HEK293 (cell line): ENCODE measurements around the gene ZNF214.

Experiments
- CTCF ChIA-PET: fragments of 350-600 bp; formaldehyde crosslinking; extraction: SDS; loops from one replicate; lab custom pipeline; 2021; ENCODE audit warnings: antibody characterized with exemption; lab: Yijun Ruan, JAX
- POLR2A ChIA-PET: fragments of 300-600 bp; formaldehyde crosslinking; extraction: SDS; loops from one replicate; lab custom pipeline; 2020; ENCODE audit warnings: antibody characterized with exemption, inconsistent platforms; lab: Yijun Ruan, JAX
- H3K27ac ChIP-seq: fragments of 200-500 bp; sonication (Bioruptor generic); 2 replicates; pipeline ENCODE4 v1.5.1; 2014; ENCODE audit warnings: low read depth, low read length, control low read depth, inconsistent platforms; ENCODE audit errors: extremely low read depth
- H3K36me3 ChIP-seq, 2 experiments: fragments of 200-500 bp in 1 of 2; sonication (Bioruptor generic) in 1 of 2; 1 replicate in 1 of 2; 2 replicates in 1 of 2; pipeline ENCODE4 v1.5.1; 2014 to 2017; ENCODE audit warnings: inconsistent platforms in 2 of 2, low read length in 2 of 2; ENCODE audit not compliant: control insufficient read depth in 2 of 2, insufficient read depth in 1 of 2
- H3K4me1 ChIP-seq: fragments of 200-500 bp; sonication (Bioruptor generic); 2 replicates; pipeline ENCODE4 v1.5.1; 2014; ENCODE audit warnings: mild to moderate bottlenecking, low read length, inconsistent platforms; ENCODE audit not compliant: control insufficient read depth, insufficient read depth
- H3K4me3 ChIP-seq: 2 replicates; pipeline ENCODE4 v1.5.1; 2011; ENCODE audit warnings: low read depth, mild to moderate bottlenecking, control low read depth, low read length, moderate library complexity
- H3K9me3 ChIP-seq: fragments of 200-500 bp; sonication (Bioruptor generic); 2 replicates; pipeline ENCODE4 v1.5.1; 2014; ENCODE audit warnings: low read depth, low read length, inconsistent platforms; ENCODE audit not compliant: control insufficient read depth, insufficient read depth
- GLIS2 ChIP-seq: fragments of 450-650 bp; formaldehyde crosslinking; IDR thresholded peaks from 2 replicates; pipeline ENCODE4 v1.5.1; 2016; ENCODE audit warnings: missing biosample characterization, missing genetic modification characterization
- KLF16 ChIP-seq: fragments of 450-650 bp; formaldehyde crosslinking; IDR thresholded peaks from 2 replicates; pipeline ENCODE4 v1.5.1; 2017; ENCODE audit warnings: missing biosample characterization, missing genetic modification characterization
- MEIS1 ChIP-seq: sonication (generic); formaldehyde crosslinking; IDR thresholded peaks from 2 replicates; pipeline ENCODE4 v1.8.1; 2022; ENCODE audit warnings: missing genetic modification reagents, mild to moderate bottlenecking, borderline replicate concordance
- OSR2 ChIP-seq: fragments of 450-650 bp; formaldehyde crosslinking; IDR thresholded peaks from 2 replicates; pipeline ENCODE4 v1.5.1; 2016; ENCODE audit warnings: missing biosample characterization, missing genetic modification characterization
- SP7 ChIP-seq: fragments of 450-650 bp; formaldehyde crosslinking; IDR thresholded peaks from 2 replicates; pipeline ENCODE4 v1.5.1; 2016; ENCODE audit warnings: missing biosample characterization, missing genetic modification characterization
- ZBTB11 ChIP-seq: fragments of 450-650 bp; formaldehyde crosslinking; conservative IDR thresholded peaks from 2 replicates; pipeline ENCODE4 v1.5.1; 2016; ENCODE audit warnings: low read depth, missing biosample characterization, missing genetic modification characterization
- ZEB2 ChIP-seq: fragments of 450-650 bp; formaldehyde crosslinking; IDR thresholded peaks from 2 replicates; pipeline ENCODE4 v1.5.1; 2016; ENCODE audit warnings: missing biosample characterization, missing genetic modification characterization
- ZFP69B ChIP-seq: fragments of 450-650 bp; formaldehyde crosslinking; IDR thresholded peaks from 2 replicates; pipeline ENCODE4 v1.5.1; 2016; ENCODE audit warnings: missing biosample characterization, missing genetic modification characterization
- ZNF146 ChIP-seq: fragments of 450-650 bp; formaldehyde crosslinking; IDR thresholded peaks from 2 replicates; pipeline ENCODE4 v1.5.1; 2016; ENCODE audit warnings: missing biosample characterization, missing genetic modification characterization
- ZNF184 ChIP-seq: fragments of 450-650 bp; IDR thresholded peaks from 2 replicates; pipeline ENCODE4 v1.5.1; 2018; ENCODE audit warnings: missing biosample characterization, mild to moderate bottlenecking, missing genetic modification characterization
- ZNF24 ChIP-seq: fragments of 450-650 bp; formaldehyde crosslinking; IDR thresholded peaks from 2 replicates; pipeline ENCODE4 v1.5.1; 2016; ENCODE audit warnings: missing biosample characterization, missing genetic modification characterization
- ZNF311 ChIP-seq: fragments of 450-650 bp; formaldehyde crosslinking; IDR thresholded peaks from 2 replicates; pipeline ENCODE4 v1.5.1; 2017; ENCODE audit warnings: missing biosample characterization, missing genetic modification characterization, borderline replicate concordance
- ZNF398 ChIP-seq: fragments of 450-650 bp; formaldehyde crosslinking; IDR thresholded peaks from 2 replicates; pipeline ENCODE4 v1.5.1; 2017; ENCODE audit warnings: missing biosample characterization, missing genetic modification characterization
- ZNF404 ChIP-seq: fragments of 450-650 bp; formaldehyde crosslinking; IDR thresholded peaks from 2 replicates; pipeline ENCODE4 v1.5.1; 2017; ENCODE audit warnings: missing biosample characterization, missing genetic modification characterization
- ZNF510 ChIP-seq: fragments of 450-650 bp; formaldehyde crosslinking; IDR thresholded peaks from 2 replicates; pipeline ENCODE4 v1.5.1; 2018; ENCODE audit warnings: mild to moderate bottlenecking, missing genetic modification characterization, missing biosample characterization; ENCODE audit not compliant: insufficient replicate concordance
- ZNF623 ChIP-seq: fragments of 450-650 bp; formaldehyde crosslinking; IDR thresholded peaks from 2 replicates; pipeline ENCODE4 v1.5.1; 2016; ENCODE audit warnings: missing biosample characterization, missing genetic modification characterization

The ZNF214 gene

GRCh38 chr11:7016011-7016410, 4.1 kb downstream of the ZNF214 start (continued):
- no peak for TF ChIP-seq ZBTB11 (tag by site-specific recombination)
- TF ChIP-seq MEIS1 (CRISPR knock-in tag), result no peak
- TF ChIP-seq ZNF311 (tag by site-specific recombination), result no peak
- TF ChIP-seq ZNF398, result no peak
- no peak for TF ChIP-seq SP7 (tag by site-specific recombination)
- no peak for TF ChIP-seq OSR2 (tag by site-specific recombination)
- TF ChIP-seq ZNF184, result no peak
- no peak for TF ChIP-seq ZNF24 (tag by site-specific recombination)
- no peak for TF ChIP-seq GLIS2 (tag by site-specific recombination)

GRCh38 chr11:7014118-7014517, 6.0 kb downstream of the ZNF214 start:
- H3K9me3 ChIP-seq, result no peaks in the 10 kb centered on the region
- H3K27ac ChIP-seq, result no peak overlapping the region
- ChIA-PET CTCF (no interaction called here), POLR2A (no interaction called here)
- no peaks in the 10 kb centered on the region for H3K36me3 ChIP-seq
- H3K4me3 ChIP-seq, result no peak overlapping the region
- no peaks in the 10 kb centered on the region for H3K4me1 ChIP-seq
- TF ChIP-seq ZNF146 (tag by site-specific recombination), result 0 out of 2 replicates have a peak, but pooled peaks have one; percentile 29
- TF ChIP-seq KLF16 (tag by site-specific recombination), result no peak
- TF ChIP-seq ZFP69B (tag by site-specific recombination), result no peak
- TF ChIP-seq ZNF510, result no peak

DNA sequence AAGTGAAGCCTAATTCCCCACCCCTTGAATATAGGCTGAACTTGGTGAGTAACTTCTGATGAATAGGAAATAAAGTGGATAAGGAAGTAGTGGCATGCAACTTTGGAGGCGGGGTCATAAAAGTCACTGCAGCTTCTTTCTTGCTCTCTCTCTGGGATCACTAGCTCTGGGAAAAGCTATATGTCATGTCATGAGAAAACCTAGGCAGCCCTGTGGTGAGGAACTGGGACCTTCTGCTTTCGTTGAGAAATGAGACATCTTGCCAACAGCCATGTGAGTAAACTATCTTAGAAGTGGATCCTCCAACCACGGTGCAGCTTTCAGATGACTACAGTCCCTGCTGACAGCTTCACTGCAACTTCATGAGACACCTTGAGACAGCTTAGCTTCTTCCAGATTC, 15.7 kb downstream of the ZNF214 start:
- H3K4me3 ChIP-seq, result no peak overlapping the region
- no peak overlapping the region for H3K27ac ChIP-seq
- ChIA-PET POLR2A (no interaction called here), CTCF (no interaction called here)
- no peaks in the 10 kb centered on the region for H3K9me3 ChIP-seq
- H3K36me3 ChIP-seq, result peaks cover 0 to 21% of the 10 kb centered on the region in 2 experiments; a peak in 1 of 3 replicates
- no peaks in the 10 kb centered on the region for H3K4me1 ChIP-seq
- no peak for TF ChIP-seq ZNF184

DNA sequence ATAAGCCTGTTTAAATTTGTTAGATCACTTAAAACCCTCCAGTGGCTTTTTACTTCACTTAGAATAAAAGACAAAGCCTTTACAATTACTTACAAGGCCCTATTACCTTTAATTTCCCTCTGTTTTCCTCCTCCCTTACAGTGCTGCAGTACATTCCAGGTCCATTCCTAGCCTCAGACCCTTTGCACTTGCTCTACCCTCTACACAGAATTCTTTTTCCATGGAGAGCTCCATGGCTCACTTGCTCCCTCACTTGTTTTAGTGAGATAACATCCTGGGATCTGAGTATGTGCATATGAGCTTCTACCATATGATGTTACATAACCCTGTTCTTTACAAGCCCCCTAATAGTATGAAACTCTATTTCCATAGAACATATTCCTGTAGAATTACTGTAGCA, 24.4 kb downstream of the ZNF214 start:
- Histone ChIP-seq H3K4me1 (no peaks in the 10 kb centered on the region), H3K4me3 (no peak overlapping the region)
- POLR2A ChIA-PET, result no interaction called here

More for the DNA sequence above, 24.4 kb downstream of the ZNF214 start:
- Histone ChIP-seq H3K27ac (no peak overlapping the region), H3K36me3 (peaks cover 0 to 9% of the 10 kb centered on the region in 2 experiments; a peak in 1 of 3 replicates), H3K9me3 (no peaks in the 10 kb centered on the region)
- TF ChIP-seq ZEB2 (no peak), ZNF623 (tag by site-specific recombination) (peak; percentile 55), ZNF404 (tag by site-specific recombination) (no peak)
- CTCF ChIA-PET, result no interaction called here
